Kidney epithelial cell (primary cell): ENCODE results near the gene EPB41L1. TPM values are rescaled to one million over a fixed set of nuclear protein-coding genes. Genes with fewer than 3 reads are reported as not detected.

Source experiments
- DNase-seq: peaks from one replicate; pipeline ENCODE4 v3.0.0-alpha.2; 2010; ENCODE audit warnings: low read depth
- H3K27me3 ChIP-seq: 2 replicates; pipeline ENCODE4 v1.6.0; 2011; ENCODE audit warnings: low read length; ENCODE audit not compliant: control insufficient read depth, insufficient read depth
- H3K36me3 ChIP-seq: 2 replicates; pipeline ENCODE4 v1.5.1; 2011; ENCODE audit warnings: low read length; ENCODE audit not compliant: control insufficient read depth, insufficient read depth
- H3K4me3 ChIP-seq: 2 replicates; pipeline ENCODE4 v1.5.1; 2011; ENCODE audit warnings: low read depth, mild to moderate bottlenecking, control low read depth, low read length
- CTCF ChIP-seq: IDR thresholded peaks from 2 replicates; pipeline ENCODE4 v1.5.1; 2011; ENCODE audit warnings: mild to moderate bottlenecking, moderate library complexity, low read length, control low read depth, inconsistent platforms; ENCODE audit not compliant: insufficient read depth, poor library complexity, severe bottlenecking
- total RNA-seq: library from RNA; depleted of rRNA; stranded (reverse); fragments of >200 nt; gene quantifications from 2 replicates; pipeline ENCODE4 v1.2.3, GENCODE V29; 2015

EPB41L1 gene
- total RNA-seq, 1 donor from 2014 or later = 25.0 TPM

- no peak for DNase-seq
These were observed 49.3 kb downstream of the EPB41L1 start for GRCh38 chr20:36203861-36204260.

GRCh38 chr20:36205026-36205425 is 50.5 kb downstream of the EPB41L1 start:
- no peak for TF ChIP-seq CTCF
- no peaks in the 10 kb centered on the region for H3K27me3 ChIP-seq
- DNase-seq = no peak
- H3K4me3 ChIP-seq = no peak overlapping the region
- no peaks in the 10 kb centered on the region for H3K36me3 ChIP-seq

More at GRCh38 chr20:36203861-36204260, 49.3 kb downstream of the EPB41L1 start:
- Histone ChIP-seq H3K36me3 (no peaks in the 10 kb centered on the region), H3K4me3 (no peak overlapping the region), H3K27me3 (no peaks in the 10 kb centered on the region)
- no peak for TF ChIP-seq CTCF

- no peaks in the 10 kb centered on the region for H3K27me3 ChIP-seq
- H3K4me3 ChIP-seq = no peak overlapping the region
- TF ChIP-seq CTCF = no peak
- DNase-seq = no peak
- no peaks in the 10 kb centered on the region for H3K36me3 ChIP-seq
These were observed 51.5 kb downstream of the EPB41L1 start for GRCh38 chr20:36206068-36206467.

DNA sequence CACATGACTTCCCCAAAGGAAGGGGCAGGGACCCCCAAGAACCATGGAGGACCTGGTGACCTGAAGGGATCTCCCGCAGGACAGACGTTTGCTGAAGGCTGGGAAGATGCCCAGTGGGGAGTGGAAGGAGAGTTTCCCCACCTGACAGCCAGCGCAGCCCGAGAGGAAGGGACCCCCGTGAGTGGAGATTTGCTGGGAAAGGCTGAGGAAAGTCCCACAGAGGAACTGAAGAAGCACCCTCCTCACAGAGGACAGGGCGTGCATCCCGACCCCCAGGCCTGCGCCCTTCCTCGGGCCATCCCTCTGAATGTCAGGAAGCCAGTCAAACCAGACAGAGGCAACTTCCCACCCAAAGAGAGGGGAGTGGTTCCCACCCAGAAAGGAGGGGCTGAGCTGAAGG is 52.1 kb downstream of the EPB41L1 start:
- H3K36me3 ChIP-seq = no peaks in the 10 kb centered on the region
- no peak for DNase-seq

DNA sequence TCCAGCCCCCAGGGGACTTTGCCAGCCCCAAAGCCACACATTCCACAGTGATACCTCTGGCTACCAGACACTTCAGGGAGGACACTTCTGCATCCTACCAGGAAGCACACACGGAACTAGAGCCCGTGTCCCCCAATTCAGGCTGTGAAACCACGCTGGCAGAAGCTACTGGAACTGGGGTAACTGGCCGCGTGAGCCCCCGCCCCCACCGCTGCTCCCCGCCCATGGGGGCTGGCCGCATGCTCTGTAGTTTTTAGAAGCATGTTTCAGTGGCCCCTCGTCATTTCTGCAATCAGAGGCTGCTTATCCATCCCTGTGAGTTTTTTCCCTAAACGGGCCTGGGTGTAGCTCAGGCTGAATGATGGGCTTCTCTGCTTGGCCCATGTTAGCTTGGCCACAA is 53.1 kb downstream of the EPB41L1 start:
- TF ChIP-seq CTCF = no peak
- DNase-seq = no peak
- no peak overlapping the region for H3K4me3 ChIP-seq

More for the DNA sequence above, 52.1 kb downstream of the EPB41L1 start:
- no peak overlapping the region for H3K4me3 ChIP-seq
- TF ChIP-seq CTCF = no peak
- no peaks in the 10 kb centered on the region for H3K27me3 ChIP-seq

GRCh38 chr20:36208257-36208656 is 53.7 kb downstream of the EPB41L1 start:
- no peak for TF ChIP-seq CTCF
- Histone ChIP-seq H3K4me3 (no peak overlapping the region), H3K36me3 (no peaks in the 10 kb centered on the region), H3K27me3 (no peaks in the 10 kb centered on the region)
- DNase-seq = no peak

More for the DNA sequence above, 53.1 kb downstream of the EPB41L1 start:
- Histone ChIP-seq H3K27me3 (no peaks in the 10 kb centered on the region), H3K36me3 (no peaks in the 10 kb centered on the region)
